ENCODE measurements around the gene HHIPL1. TPM values are rescaled to one million over a fixed set of nuclear protein-coding genes. Genes with fewer than 3 reads are reported as not detected.

The HHIPL1 gene
- total RNA-seq, 1 experiment from 2014 or later, result 2.1 TPM

Other genes with a start within 250 kb of the HHIPL1 start
- gene SETD3, start 164.3 kb upstream of the HHIPL1 start, total RNA-seq (2021; ENCODE audit: unreplicated experiment), result 51.1 TPM
- gene CCNK, start 163.7 kb upstream of the HHIPL1 start, total RNA-seq (2021; ENCODE audit: unreplicated experiment), result 47.8 TPM
- 96.6 TPM for gene CCDC85C, start 40.9 kb upstream of the HHIPL1 start, total RNA-seq (2021; ENCODE audit: unreplicated experiment)
- gene CYP46A1, start 39.2 kb downstream of the HHIPL1 start, total RNA-seq (2021; ENCODE audit: unreplicated experiment), result 0.36 TPM
- gene EML1, start 148.3 kb downstream of the HHIPL1 start, total RNA-seq (2021; ENCODE audit: unreplicated experiment), result 35.3 TPM